Liver (tissue), 9 donors: ENCODE results near the gene AGPAT3. TPM values are rescaled to one million over a fixed set of nuclear protein-coding genes. Genes with fewer than 3 reads are reported as not detected.

Source experiments
- DNase-seq: peaks from one replicate; pipeline ENCODE4 v3.0.0-alpha.2; 2017; ENCODE audit warnings: low spot score
- H3K27ac ChIP-seq, 2 donors: one replicate each; pipeline ENCODE4 v1.7.0; 2013; ENCODE audit warnings: inconsistent platforms in 2 of 2, low read length in 2 of 2, control low read depth in 1 of 2, low read depth in 1 of 2, mild to moderate bottlenecking in 1 of 2
- H3K27me3 ChIP-seq, 4 donors: one replicate each; pipeline versions ENCODE4 v1.6.1 to v1.7.0; 2013; ENCODE audit warnings: low read length in 3 of 4, inconsistent platforms in 1 of 4, mild to moderate bottlenecking in 1 of 4, moderate library complexity in 1 of 4; ENCODE audit not compliant: control insufficient read depth in 4 of 4, insufficient read depth in 4 of 4
- H3K36me3 ChIP-seq, 4 donors: one replicate each; pipeline versions ENCODE4 v1.6.1 to v1.7.0; 2013; ENCODE audit warnings: low read length in 3 of 4, mild to moderate bottlenecking in 3 of 4, low read depth in 1 of 4, moderate library complexity in 1 of 4; ENCODE audit not compliant: control insufficient read depth in 4 of 4, insufficient read depth in 3 of 4
- H3K4me1 ChIP-seq, 4 donors: one replicate each; pipeline versions ENCODE4 v1.6.1 to v1.7.0; 2013; ENCODE audit warnings: low read length in 3 of 4, mild to moderate bottlenecking in 3 of 4, moderate library complexity in 1 of 4; ENCODE audit not compliant: control insufficient read depth in 4 of 4, insufficient read depth in 4 of 4
- H3K4me3 ChIP-seq, 3 donors: one replicate each; pipeline versions ENCODE4 v1.6.1 to v1.7.0; 2013; ENCODE audit warnings: low read length in 3 of 3, control low read depth in 1 of 3, low read depth in 1 of 3, mild to moderate bottlenecking in 1 of 3
- H3K9ac ChIP-seq, 2 donors: one replicate each; pipeline ENCODE4 v1.7.0; 2013; ENCODE audit warnings: low read length in 2 of 2, mild to moderate bottlenecking in 2 of 2, moderate library complexity in 2 of 2, control low read depth in 1 of 2, low read depth in 1 of 2
- H3K9me3 ChIP-seq, 4 donors: one replicate each; pipeline versions ENCODE4 v1.6.1 to v1.7.0; 2013; ENCODE audit warnings: low read length in 3 of 4; ENCODE audit not compliant: control insufficient read depth in 4 of 4
- CTCF ChIP-seq: fragments of 150-350 bp; IDR thresholded peaks from 2 replicates; pipeline ENCODE4 v1.5.1; 2017; ENCODE audit warnings: improper control_type of control experiment, low read depth, low read length; ENCODE audit not compliant: missing input control
- EGR1 ChIP-seq, 2 donors: IDR thresholded peaks; 2 replicates each; pipeline ENCODE4 v1.6.1; 2016 to 2018; ENCODE audit warnings: antibody characterized with exemption in 2 of 2, low read depth in 2 of 2
- FOXA1 ChIP-seq: IDR thresholded peaks from 2 replicates; pipeline ENCODE4 v1.6.1; 2016; ENCODE audit warnings: antibody characterized with exemption
- FOXA2 ChIP-seq: IDR thresholded peaks from 2 replicates; pipeline ENCODE4 v1.6.1; 2016; ENCODE audit warnings: antibody characterized with exemption
- GABPA ChIP-seq, 2 donors: IDR thresholded peaks in 1 of 2; conservative IDR thresholded peaks in 1 of 2; 2 replicates each; pipeline ENCODE4 v1.6.1; 2016; ENCODE audit warnings: antibody characterized with exemption in 2 of 2, mild to moderate bottlenecking in 1 of 2, moderate library complexity in 1 of 2
- HNF4A ChIP-seq, 2 donors: conservative IDR thresholded peaks; 2 replicates each; pipeline ENCODE4 v1.6.1; 2016; ENCODE audit warnings: antibody characterized with exemption in 2 of 2, mild to moderate bottlenecking in 2 of 2
- HNF4G ChIP-seq: IDR thresholded peaks from 2 replicates; pipeline ENCODE4 v1.6.1; 2016; ENCODE audit warnings: antibody characterized with exemption
- RAD21 ChIP-seq, 2 donors: IDR thresholded peaks; 2 replicates each; pipeline ENCODE4 v1.6.1; 2016; ENCODE audit warnings: antibody characterized with exemption in 2 of 2, mild to moderate bottlenecking in 2 of 2
- RXRA ChIP-seq, 2 donors: IDR thresholded peaks; 2 replicates each; pipeline ENCODE4 v1.6.1; 2017 to 2018; ENCODE audit warnings: antibody characterized with exemption in 2 of 2, mild to moderate bottlenecking in 1 of 2
- SP1 ChIP-seq: IDR thresholded peaks from 2 replicates; pipeline ENCODE4 v1.6.1; 2018; ENCODE audit warnings: antibody characterized with exemption, mild to moderate bottlenecking
- TAF1 ChIP-seq: conservative IDR thresholded peaks from 2 replicates; pipeline ENCODE4 v1.6.1; 2016; ENCODE audit warnings: antibody characterized with exemption, mild to moderate bottlenecking
- YY1 ChIP-seq: IDR thresholded peaks from 2 replicates; pipeline ENCODE4 v1.6.1; 2016; ENCODE audit warnings: antibody characterized with exemption, mild to moderate bottlenecking
- WGBS: extraction: QIAGEN DNeasy Blood & Tissue Kit; methylation state at CpG from one replicate; pipeline ENCODE4 v1.1.7; 2013; 5-methylcytosine and 5-hydroxymethylcytosine counted together
- polyA plus RNA-seq, 2 donors: library from polyadenylated mRNA; stranded (reverse) in 1 of 2; unstranded in 1 of 2; fragments of 200-250 nt in 1 of 2; fragments of >200 nt in 1 of 2; fragmentation: Nextera tagmentation in 1 of 2; extraction: Ambion mirVana in 1 of 2; gene quantifications; one replicate each; pipeline versions ENCODE4 v1.2.1 to v1.2.3, GENCODE V29; 2013 to 2015
- total RNA-seq, 2 donors: library from RNA; depleted of rRNA; stranded (reverse); fragments of >200 nt; gene quantifications; one replicate each; pipeline ENCODE4 v1.2.3, GENCODE V29; 2014
- TF ChIP-seq, protein P1 (sequence below): IDR thresholded peaks from 2 replicates; pipeline ENCODE4 v1.6.1; 2016; ENCODE audit warnings: antibody characterized with exemption
- TF ChIP-seq, protein P2 (sequence below): IDR thresholded peaks from 2 replicates; pipeline ENCODE4 v1.6.1; 2016; ENCODE audit warnings: antibody characterized with exemption
- TF ChIP-seq, protein P3 (sequence below): IDR thresholded peaks from 2 replicates; pipeline ENCODE4 v1.6.1; 2016; ENCODE audit warnings: antibody characterized with exemption, mild to moderate bottlenecking
- TF ChIP-seq, protein P4 (sequence below): IDR thresholded peaks from 2 replicates; pipeline ENCODE4 v1.6.1; 2016; ENCODE audit warnings: antibody characterized with exemption
- donor health status: healthy.
- donor health status: healthy.
- donor health status: healthy.
- donor health status: healthy.
- donor health status: healthy.

Gene AGPAT3
- total and polyA plus RNA-seq, 4 donors, result 32.3 to 148 (median 59.8) TPM

DNA sequence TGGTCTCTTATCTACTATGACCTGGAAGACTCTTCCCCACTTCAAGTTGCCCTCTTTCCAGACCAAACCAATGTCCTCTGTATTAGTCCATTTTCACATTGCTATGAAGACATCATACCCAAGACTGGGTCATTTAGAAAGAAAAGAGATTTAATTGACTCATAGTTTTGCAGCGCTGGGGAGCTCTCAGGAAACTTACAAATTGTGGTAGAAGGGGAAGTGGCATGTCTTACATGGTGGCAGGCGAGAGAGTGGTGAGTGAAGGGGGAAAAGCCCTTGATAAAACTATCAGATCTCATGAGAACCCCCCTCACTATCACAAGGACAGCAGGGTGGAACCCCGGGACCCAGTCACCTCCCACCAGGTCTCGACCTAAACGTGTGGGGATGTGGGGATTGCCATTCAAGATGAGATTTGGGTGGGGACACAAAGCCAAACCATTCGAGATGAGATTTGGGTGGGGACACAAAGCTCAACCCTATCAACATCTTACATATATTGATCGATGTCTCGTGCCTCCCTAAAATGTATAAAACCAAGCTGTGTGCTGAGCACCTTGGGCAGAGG is 14.2 kb upstream of the AGPAT3 start:
- TF ChIP-seq SP1 (no peak), EGR1 (IDR thresholded peaks at IDR 0.05; ENCODE audit: low read depth in 2 of 2) (no peak)
- no peak overlapping the region for H3K27ac ChIP-seq
- no peak overlapping the region for H3K4me3 ChIP-seq
- no peaks in the 10 kb centered on the region for H3K27me3 ChIP-seq
- no peaks in the 10 kb centered on the region for H3K36me3 ChIP-seq
- no peaks in the 10 kb centered on the region for H3K9me3 ChIP-seq
- H3K9ac ChIP-seq, result no peak overlapping the region
- 86% methylated on average over 8 of the region's 8 CpGs for WGBS
- no peaks in the 10 kb centered on the region for H3K4me1 ChIP-seq
- DNase-seq, result no peak

GRCh38 chr21:43851593-43851992 is 13.4 kb upstream of the AGPAT3 start:
- TF ChIP-seq TAF1 (no peak), HNF4A (conservative IDR thresholded peaks at IDR 0.05) (no peak), HNF4G (no peak), RAD21 (IDR thresholded peaks at IDR 0.05) (no peak), FOXA1 (no peak), YY1 (no peak), GABPA (IDR thresholded peaks at IDR 0.05 in 1 of 2, conservative IDR thresholded peaks at IDR 0.05 in 1 of 2) (no peak), RXRA (IDR thresholded peaks at IDR 0.05) (no peak), CTCF (no peak), EGR1 (IDR thresholded peaks at IDR 0.05; ENCODE audit: low read depth in 2 of 2) (no peak), FOXA2 (no peak)
- TF ChIP-seq, protein P1, sequence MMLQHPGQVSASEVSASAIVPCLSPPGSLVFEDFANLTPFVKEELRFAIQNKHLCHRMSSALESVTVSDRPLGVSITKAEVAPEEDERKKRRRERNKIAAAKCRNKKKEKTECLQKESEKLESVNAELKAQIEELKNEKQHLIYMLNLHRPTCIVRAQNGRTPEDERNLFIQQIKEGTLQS, result no peak
- TF ChIP-seq, protein P2, sequence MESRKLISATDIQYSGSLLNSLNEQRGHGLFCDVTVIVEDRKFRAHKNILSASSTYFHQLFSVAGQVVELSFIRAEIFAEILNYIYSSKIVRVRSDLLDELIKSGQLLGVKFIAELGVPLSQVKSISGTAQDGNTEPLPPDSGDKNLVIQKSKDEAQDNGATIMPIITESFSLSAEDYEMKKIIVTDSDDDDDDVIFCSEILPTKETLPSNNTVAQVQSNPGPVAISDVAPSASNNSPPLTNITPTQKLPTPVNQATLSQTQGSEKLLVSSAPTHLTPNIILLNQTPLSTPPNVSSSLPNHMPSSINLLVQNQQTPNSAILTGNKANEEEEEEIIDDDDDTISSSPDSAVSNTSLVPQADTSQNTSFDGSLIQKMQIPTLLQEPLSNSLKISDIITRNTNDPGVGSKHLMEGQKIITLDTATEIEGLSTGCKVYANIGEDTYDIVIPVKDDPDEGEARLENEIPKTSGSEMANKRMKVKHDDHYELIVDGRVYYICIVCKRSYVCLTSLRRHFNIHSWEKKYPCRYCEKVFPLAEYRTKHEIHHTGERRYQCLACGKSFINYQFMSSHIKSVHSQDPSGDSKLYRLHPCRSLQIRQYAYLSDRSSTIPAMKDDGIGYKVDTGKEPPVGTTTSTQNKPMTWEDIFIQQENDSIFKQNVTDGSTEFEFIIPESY, result no peak
- TF ChIP-seq, protein P3, sequence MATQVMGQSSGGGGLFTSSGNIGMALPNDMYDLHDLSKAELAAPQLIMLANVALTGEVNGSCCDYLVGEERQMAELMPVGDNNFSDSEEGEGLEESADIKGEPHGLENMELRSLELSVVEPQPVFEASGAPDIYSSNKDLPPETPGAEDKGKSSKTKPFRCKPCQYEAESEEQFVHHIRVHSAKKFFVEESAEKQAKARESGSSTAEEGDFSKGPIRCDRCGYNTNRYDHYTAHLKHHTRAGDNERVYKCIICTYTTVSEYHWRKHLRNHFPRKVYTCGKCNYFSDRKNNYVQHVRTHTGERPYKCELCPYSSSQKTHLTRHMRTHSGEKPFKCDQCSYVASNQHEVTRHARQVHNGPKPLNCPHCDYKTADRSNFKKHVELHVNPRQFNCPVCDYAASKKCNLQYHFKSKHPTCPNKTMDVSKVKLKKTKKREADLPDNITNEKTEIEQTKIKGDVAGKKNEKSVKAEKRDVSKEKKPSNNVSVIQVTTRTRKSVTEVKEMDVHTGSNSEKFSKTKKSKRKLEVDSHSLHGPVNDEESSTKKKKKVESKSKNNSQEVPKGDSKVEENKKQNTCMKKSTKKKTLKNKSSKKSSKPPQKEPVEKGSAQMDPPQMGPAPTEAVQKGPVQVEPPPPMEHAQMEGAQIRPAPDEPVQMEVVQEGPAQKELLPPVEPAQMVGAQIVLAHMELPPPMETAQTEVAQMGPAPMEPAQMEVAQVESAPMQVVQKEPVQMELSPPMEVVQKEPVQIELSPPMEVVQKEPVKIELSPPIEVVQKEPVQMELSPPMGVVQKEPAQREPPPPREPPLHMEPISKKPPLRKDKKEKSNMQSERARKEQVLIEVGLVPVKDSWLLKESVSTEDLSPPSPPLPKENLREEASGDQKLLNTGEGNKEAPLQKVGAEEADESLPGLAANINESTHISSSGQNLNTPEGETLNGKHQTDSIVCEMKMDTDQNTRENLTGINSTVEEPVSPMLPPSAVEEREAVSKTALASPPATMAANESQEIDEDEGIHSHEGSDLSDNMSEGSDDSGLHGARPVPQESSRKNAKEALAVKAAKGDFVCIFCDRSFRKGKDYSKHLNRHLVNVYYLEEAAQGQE, result no peak
- TF ChIP-seq, protein P4, sequence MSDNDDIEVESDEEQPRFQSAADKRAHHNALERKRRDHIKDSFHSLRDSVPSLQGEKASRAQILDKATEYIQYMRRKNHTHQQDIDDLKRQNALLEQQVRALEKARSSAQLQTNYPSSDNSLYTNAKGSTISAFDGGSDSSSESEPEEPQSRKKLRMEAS, result no peak
- H3K4me3 ChIP-seq, result no peak overlapping the region
- DNase-seq, result no peak
- no peaks in the 10 kb centered on the region for H3K9me3 ChIP-seq
- no peak overlapping the region for H3K27ac ChIP-seq
- H3K27me3 ChIP-seq, result no peaks in the 10 kb centered on the region
- no peaks in the 10 kb centered on the region for H3K4me1 ChIP-seq
- WGBS, result 89% methylated on average over 12 of the region's 12 CpGs
- H3K9ac ChIP-seq, result no peak overlapping the region
- H3K36me3 ChIP-seq, result no peaks in the 10 kb centered on the region
